Measurements from ENCODE around the gene ATP2B2. TPM values are rescaled to one million over a fixed set of nuclear protein-coding genes. Genes with fewer than 3 reads are reported as not detected.

The ATP2B2 gene
- total RNA-seq, 1 donor from 2014 or later = 0.42 TPM

DNA sequence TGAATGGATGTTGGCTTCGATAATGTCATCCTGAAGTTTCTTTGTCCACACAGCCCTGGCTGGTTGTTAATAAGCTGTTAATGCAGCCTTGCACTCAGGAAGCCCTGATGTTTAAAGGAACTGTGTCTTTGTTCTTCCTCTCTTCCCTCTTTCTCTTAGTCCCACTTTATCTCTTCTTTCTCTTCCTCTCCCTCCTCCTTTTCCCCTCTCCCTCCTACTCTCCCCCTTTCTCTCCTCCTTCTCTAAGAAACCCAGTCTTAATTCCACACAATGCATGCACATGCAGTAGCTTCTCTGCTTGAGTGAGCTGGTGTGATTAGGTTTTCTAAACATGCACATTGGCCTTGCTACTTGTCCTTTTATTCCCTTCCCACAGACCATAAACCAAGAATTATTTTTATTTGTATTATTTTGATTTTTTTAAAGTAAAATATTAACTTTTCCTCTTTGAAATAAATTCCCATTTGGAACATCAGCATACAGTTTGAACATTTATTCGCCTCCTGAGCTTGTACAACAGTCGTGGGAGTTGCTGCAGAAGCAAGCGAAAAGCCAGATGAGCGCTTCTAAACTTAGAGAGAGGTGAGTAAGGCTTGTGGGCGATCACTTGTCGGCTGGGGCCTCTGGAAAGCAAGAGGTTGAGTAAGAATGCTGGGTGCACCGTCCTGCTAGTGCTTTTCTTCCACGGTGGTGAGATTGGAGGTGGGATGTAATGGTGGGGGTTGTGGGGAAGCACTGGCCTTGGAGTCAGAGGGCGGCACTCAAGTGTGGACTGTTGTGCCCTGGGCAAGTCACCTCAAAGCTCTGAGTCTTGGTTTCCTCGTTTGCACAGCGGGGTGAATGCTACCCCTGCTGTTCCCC lies 219.9 kb downstream of the ATP2B2 start:
- Mint-ChIP-seq H3K4me3 (no peak overlapping the region), H3K27ac (ENCODE audit: unreplicated experiment) (no peak overlapping the region), H3K4me1 (no peaks in the 10 kb centered on the region), H3K27me3 (ENCODE audit: low read depth) (no peaks in the 10 kb centered on the region), H3K9me3 (no peaks in the 10 kb centered on the region), H3K36me3 (ENCODE audit: low read depth) (no peaks in the 10 kb centered on the region)
- TF ChIP-seq, protein P1, sequence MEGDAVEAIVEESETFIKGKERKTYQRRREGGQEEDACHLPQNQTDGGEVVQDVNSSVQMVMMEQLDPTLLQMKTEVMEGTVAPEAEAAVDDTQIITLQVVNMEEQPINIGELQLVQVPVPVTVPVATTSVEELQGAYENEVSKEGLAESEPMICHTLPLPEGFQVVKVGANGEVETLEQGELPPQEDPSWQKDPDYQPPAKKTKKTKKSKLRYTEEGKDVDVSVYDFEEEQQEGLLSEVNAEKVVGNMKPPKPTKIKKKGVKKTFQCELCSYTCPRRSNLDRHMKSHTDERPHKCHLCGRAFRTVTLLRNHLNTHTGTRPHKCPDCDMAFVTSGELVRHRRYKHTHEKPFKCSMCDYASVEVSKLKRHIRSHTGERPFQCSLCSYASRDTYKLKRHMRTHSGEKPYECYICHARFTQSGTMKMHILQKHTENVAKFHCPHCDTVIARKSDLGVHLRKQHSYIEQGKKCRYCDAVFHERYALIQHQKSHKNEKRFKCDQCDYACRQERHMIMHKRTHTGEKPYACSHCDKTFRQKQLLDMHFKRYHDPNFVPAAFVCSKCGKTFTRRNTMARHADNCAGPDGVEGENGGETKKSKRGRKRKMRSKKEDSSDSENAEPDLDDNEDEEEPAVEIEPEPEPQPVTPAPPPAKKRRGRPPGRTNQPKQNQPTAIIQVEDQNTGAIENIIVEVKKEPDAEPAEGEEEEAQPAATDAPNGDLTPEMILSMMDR (conservative IDR thresholded peaks at IDR 0.05) = no peak
- no peak for DNase-seq (ENCODE audit: low read depth, low spot score)

- Mint-ChIP-seq H3K4me1 (no peaks in the 10 kb centered on the region), H3K27ac (ENCODE audit: unreplicated experiment) (no peak overlapping the region), H3K27me3 (ENCODE audit: low read depth) (no peaks in the 10 kb centered on the region), H3K4me3 (no peak overlapping the region), H3K9me3 (no peaks in the 10 kb centered on the region), H3K36me3 (ENCODE audit: low read depth) (no peaks in the 10 kb centered on the region)
- no peak for DNase-seq (ENCODE audit: low read depth, low spot score)
- TF ChIP-seq, protein P1 (conservative IDR thresholded peaks at IDR 0.05) = no peak
Observed at GRCh38 chr3:10284496-10284895, 220.9 kb downstream of the ATP2B2 start.

DNA sequence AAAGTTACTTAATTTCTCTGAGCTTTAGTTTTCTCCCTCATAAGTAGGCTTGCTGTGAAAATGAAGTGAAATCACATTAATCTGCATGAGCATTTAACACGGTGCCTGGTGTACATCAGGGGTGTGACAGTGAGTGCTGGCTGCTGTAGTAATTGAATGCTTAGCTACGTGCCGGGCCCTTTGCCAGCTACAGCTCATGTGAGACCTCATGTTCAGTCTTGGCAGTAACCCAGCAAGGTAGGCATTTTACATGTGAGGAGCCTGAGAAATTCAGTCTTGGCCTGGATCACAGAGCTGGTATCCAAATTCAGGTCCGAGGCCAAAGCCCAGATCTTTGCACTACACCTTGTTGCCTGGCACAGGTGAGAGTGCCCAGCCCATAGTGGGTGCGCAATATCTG lies 221.7 kb downstream of the ATP2B2 start:
- Mint-ChIP-seq H3K27ac (ENCODE audit: unreplicated experiment) (no peak overlapping the region), H3K36me3 (ENCODE audit: low read depth) (peaks cover 2% of the 10 kb centered on the region), H3K4me3 (no peak overlapping the region), H3K4me1 (no peaks in the 10 kb centered on the region), H3K27me3 (ENCODE audit: low read depth) (no peaks in the 10 kb centered on the region), H3K9me3 (no peaks in the 10 kb centered on the region)
- DNase-seq (ENCODE audit: low read depth, low spot score) = no peak
- TF ChIP-seq, protein P1 (conservative IDR thresholded peaks at IDR 0.05) = no peak

- peaks cover 2% of the 10 kb centered on the region for H3K36me3 Mint-ChIP-seq (ENCODE audit: low read depth)
- H3K27ac Mint-ChIP-seq (ENCODE audit: unreplicated experiment) = peak overlapping the region; percentile 14
- H3K4me1 Mint-ChIP-seq = no peaks in the 10 kb centered on the region
- TF ChIP-seq, protein P1 (conservative IDR thresholded peaks at IDR 0.05) = no peak
- H3K27me3 Mint-ChIP-seq (ENCODE audit: low read depth) = no peaks in the 10 kb centered on the region
- no peaks in the 10 kb centered on the region for H3K9me3 Mint-ChIP-seq
- DNase-seq (ENCODE audit: low read depth, low spot score) = no peak
- H3K4me3 Mint-ChIP-seq = no peak overlapping the region
Observed at GRCh38 chr3:10281951-10282350, 223.4 kb downstream of the ATP2B2 start.

GRCh38 chr3:10280571-10280970 lies 224.8 kb downstream of the ATP2B2 start:
- Mint-ChIP-seq H3K36me3 (ENCODE audit: low read depth) (peaks cover 2% of the 10 kb centered on the region), H3K4me3 (no peak overlapping the region), H3K27ac (ENCODE audit: unreplicated experiment) (no peak overlapping the region), H3K9me3 (no peaks in the 10 kb centered on the region), H3K4me1 (no peaks in the 10 kb centered on the region), H3K27me3 (ENCODE audit: low read depth) (no peaks in the 10 kb centered on the region)
- no peak for DNase-seq (ENCODE audit: low read depth, low spot score)
- TF ChIP-seq, protein P1 (conservative IDR thresholded peaks at IDR 0.05) = no peak

Data from neural crest cell (in vitro differentiated cells).